Transverse colon (tissue), 4 donors: ENCODE measurements around the gene PRR30.

Experiments
- CTCF ChIP-seq, 5 experiments: fragments of 200-600 bp in 3 of 5; fragments of 450-650 bp in 2 of 5; sonication (generic) in 3 of 5; IDR thresholded peaks; 1 replicate in 2 of 5; 2 replicates in 3 of 5; pipeline ENCODE4 v1.5.1; 2016 to 2017; ENCODE audit warnings: antibody characterized with exemption in 5 of 5, inconsistent platforms in 3 of 5, mild to moderate bottlenecking in 2 of 5, moderate library complexity in 1 of 5
- POLR2AphosphoS5 ChIP-seq, 3 donors: sonication (generic); formaldehyde crosslinking; IDR thresholded peaks; one replicate each; pipeline ENCODE4 v1.6.1; 2016; ENCODE audit warnings: antibody characterized with exemption in 3 of 3

DNA sequence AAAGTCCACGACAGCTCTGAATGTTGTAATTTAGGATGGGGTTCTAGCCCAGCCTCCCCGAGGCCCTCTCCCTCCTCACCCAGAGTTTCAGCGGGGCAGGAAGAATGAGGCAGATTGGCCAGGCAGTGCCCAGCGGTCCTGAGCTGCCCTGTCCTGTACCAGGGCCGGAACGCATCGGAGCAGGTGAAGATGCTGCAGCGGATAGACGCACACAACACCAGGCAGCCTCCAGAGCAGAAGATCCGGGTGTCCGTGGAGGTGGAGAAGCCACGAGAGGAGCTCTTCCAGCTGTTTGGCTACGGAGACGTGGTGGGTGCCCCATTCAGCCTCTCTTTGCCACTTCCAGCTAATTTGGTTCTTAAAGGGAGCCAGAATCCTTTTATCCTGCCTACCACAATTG lies 41.9 kb downstream of the PRR30 start:
- TF ChIP-seq CTCF (IDR thresholded peaks at IDR 0.05) (no peak), POLR2AphosphoS5 (IDR thresholded peaks at IDR 0.05) (no peak)
